Pulmonary artery endothelial cell (primary cell): ENCODE data around the gene FHL2. TPM values are rescaled to one million over a fixed set of nuclear protein-coding genes. Genes with fewer than 3 reads are reported as not detected.

Experiments
- DNase-seq: peaks from one replicate; pipeline ENCODE4 v3.0.0-alpha.2; 2011; ENCODE audit warnings: low read depth, low spot score
- total RNA-seq: library from RNA; depleted of rRNA; stranded (reverse); fragments of >200 nt; gene quantifications from 2 replicates; pipeline ENCODE4 v1.2.3, GENCODE V29; 2014

The FHL2 gene
- total RNA-seq, 1 donor from 2014 or later, result 169 TPM

DNA sequence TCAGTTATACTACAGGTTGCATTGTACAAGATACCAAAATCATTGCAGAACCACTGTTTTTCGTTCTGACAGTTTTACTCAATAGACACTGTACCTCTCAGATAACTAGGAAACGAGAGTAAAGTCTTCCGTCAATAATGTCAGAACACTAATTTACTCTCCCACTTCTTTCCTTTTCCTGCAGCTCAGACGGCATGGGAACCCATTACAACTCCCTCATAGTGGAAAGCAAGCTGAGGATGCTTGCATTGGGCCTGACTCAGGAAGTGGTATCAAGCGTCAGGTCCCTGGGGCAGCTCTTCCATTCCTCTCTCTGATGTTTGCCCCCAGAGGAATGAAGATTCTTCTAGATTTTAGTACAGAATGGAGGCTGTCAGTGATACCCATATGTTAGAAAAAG lies 23.9 kb upstream of the FHL2 start:
- DNase-seq, result no peak

DNA sequence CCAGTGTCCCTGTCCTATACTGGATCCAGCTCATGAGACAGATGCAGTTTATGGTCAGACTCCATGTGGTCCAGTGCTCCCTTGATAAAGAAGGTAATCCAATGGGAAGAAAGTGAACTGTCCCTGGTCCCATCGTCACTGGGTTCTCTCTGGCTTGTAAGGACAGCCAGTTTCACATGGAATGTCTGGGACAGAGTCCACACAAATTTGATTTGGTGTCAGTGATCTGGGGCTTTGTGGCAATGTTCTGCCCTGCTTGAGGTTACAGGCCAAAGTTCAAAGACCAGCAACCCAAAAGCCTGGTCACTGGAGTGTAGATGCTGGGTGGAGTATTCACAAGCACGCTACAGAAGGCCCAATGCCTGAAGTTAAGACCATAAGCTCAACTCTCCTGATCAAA lies 22.2 kb upstream of the FHL2 start:
- DNase-seq, result no peak

DNA sequence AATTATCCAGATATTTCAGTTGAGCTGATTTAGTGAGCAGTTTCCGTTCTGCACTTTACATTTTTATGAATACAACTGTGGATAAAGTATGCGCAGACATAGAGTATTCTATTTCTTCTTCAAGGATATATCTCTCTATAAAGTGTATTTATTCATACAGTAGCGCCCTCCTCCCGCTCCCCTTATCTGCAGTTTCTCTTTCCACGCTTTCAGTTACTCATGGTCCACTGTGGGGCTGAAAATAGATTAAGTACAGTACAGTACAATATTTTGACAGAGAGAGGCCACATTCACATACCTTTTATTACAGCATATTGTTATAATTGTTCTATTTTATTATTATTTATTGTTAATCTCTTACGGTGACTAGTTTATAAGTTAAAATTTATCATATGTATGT lies 19.7 kb upstream of the FHL2 start:
- no peak for DNase-seq

DNA sequence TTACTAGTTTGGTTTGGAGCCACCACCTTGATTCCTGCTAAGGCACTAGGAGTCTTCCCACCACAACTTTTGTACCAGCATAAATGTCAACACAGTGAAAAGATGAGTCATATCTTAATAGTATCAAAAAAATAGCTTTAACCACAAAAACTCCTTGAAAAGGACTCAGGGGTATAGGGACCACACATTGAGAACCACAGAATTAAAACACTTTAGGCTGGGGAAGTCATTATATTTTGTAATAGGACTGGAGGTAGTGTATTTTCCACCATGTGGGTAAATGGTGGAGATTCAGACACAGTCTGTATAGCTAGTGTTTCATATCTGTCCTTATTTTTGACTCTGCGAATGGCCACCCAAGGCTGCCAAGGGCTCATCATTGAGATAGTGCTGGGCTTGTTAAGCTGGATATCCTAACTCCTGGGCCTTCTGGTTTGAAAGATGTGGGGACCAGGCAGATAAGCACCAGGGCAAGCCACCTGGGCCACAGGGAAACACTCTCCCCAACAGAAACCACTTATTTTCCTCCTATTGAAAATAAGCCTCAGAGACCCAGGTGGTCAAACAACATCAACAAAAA lies 19.1 kb upstream of the FHL2 start:
- DNase-seq, result no peak

DNA sequence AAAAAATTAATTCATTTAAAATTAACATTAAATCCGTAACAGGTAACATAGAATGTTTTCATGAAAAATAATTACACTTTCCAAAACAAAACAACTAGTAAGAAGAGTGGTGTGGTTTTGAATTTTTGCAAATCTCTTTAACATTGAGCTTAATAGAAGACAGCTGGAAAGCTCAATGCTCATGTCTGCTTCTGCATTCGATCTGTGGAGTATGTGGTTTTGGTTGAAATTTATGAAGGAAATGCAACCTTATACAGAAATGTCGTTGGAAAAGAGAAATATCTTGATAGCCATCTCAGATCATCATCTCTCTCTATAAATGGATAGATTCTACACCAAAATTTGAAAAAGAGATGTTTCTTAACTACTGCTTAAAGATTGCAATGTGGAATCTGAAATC lies 17.3 kb upstream of the FHL2 start:
- DNase-seq, result no peak

DNA sequence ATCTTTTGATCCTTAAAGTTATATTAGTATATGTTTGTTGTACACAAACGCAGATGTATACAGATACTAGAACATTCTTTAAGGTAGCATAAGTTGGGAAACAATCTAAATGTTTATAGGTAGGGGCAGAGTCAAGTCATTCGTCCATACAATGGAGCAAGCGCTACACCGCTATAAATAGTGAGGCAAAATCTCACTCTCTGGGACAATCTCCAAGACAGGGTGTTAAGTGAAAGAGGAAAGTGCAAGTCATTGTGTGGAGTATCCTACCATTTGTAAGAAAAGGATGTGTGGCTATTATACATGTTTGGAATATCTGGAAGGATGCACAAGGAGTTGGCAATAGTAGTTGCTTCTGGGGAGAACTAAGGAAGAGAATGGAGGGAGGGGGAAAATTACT lies 16.2 kb upstream of the FHL2 start:
- no peak for DNase-seq

DNA sequence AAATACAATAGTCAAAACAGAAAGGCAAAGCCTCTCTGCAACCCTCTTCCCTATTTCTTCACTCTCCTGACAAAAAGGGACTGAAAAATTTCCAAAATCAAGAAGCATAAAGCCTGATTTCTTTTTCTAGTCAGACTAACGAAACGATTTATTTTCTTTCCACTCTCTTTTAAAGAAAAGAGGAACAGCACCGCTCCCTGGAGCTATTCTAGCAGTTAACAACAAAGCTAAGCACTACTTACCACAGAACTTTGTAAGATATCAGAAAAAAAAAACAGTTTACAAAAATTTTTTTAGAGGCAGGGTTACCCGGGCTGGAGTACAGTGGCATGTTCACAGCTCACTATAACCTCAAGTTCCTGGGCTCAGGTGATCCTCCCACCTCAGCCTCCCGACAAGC lies 14.4 kb upstream of the FHL2 start:
- DNase-seq, result no peak

DNA sequence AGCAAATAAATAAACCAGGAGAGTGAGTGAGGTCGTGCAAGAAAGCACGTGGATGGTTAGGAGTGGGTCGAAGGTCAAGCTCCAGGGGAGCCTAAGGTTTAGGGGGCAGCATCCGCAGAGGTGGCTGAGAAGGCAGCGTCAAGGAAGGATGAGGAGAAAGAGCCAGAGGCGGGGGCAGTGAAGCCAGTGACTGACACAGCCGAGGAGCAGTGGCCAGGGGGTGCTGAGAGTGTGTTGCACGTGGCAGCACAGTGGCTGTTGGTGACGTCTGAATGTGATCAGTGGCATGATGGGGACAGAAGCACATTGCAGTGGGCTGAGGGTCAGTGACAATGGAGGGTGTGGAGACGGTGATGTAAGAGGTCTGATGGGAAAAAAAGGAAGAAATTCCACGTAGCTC lies 13.7 kb upstream of the FHL2 start:
- DNase-seq, result no peak

DNA sequence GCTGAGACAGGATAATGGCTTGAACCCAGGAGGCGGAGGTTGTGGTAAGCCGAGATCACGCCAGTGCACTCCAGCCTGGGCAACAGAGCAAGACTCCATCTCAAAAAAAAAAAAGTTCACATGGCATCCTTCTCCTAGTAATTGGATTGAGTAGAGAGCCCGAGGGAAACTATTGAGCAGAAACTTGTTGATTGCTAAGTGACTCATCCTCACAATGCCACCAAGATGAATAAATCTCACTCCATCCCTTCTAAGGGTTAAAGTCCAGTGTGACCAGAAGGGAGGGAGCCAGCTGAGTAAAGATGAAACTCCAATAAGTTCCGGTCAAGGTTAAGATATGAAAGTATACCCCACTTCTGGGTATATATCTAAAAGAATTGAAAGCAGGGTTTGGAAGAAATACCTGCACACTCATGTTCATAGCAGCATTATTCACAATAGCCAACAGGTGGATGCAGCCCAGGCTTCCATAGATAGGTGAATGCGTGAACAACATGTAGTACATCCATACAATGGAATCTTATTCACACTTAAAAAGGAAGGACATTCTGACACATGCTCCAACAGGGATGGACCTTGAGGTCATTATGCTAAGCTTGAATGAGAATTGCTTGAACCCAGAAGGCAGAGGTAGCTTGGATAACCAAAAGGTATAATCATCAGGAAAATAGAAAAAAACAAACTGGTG lies 13.0 kb upstream of the FHL2 start:
- DNase-seq, result no peak

DNA sequence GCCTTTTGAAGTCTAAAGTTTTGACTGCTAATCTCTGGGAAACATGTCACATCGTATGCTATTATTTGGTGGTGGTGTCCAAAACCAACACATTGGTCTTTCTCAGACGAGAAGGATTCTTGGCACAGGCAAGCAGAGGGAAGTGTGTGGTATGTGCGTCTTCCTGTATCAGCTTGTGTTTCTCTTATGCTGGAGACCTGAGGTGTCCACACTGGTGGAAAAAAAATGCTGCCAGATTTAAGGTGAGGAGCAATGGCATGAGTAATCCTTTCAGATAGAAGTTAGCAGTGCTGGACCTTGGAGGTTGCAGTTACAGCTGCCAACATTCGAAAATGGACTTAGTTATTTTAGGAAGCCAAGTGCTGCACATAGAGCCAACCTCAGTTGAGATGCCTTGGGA lies 11.7 kb upstream of the FHL2 start:
- DNase-seq, result peak; percentile 78

DNA sequence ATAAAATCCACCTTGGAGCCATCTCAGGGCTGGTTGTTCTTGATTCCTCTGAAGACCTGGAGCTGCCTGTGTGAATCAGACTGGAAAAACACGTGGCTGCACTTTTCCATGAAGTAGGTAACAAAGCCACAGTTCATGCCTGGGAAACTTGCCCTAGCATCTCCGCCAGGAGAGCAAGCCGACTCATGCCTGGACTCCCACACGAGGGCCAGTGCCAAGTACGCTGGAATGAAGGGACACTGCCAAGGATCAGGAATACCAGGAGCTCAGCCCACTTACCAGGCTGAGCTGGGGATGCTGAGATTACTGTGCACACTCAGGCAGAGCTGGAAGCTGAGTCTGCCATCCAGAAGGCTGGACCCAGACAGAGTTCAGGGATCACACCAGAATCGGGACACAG lies 10.9 kb upstream of the FHL2 start:
- no peak for DNase-seq

DNA sequence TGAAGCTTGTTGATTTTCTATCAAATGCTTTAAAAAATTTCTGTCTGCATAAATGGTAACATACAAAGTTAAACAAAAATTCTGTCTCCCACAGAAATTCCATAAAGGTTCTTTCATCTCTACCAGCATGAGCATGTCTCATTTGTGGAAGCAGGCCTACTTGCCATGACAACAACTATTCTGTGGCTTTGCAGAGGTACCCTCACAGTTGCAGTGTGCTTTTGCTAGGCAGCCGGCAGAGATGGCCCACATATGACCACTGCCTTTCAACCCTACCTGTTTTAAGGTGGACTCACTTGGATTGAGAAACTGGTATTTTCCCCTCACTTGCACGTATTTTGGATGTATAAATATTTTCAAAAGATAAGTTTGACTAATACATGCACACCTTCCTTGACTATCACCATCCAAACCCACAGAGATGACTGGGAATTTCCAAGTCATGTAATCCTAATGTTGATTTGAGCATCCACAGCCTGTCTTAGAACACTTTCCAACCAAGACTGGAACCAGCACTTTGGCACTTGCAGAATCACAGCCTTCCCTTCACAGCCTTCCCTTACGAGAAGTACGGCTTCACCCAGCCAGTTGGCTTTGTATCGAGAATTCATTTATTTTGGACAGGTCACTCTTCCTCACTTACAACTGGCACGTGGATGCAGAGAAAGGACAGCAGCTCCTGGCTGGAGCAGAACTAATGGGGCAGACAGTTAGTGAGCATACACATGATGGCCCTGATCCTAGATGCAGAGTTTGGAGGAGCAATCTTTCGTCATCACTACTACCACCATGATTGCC lies 9.3 kb upstream of the FHL2 start:
- DNase-seq, result no peak

DNA sequence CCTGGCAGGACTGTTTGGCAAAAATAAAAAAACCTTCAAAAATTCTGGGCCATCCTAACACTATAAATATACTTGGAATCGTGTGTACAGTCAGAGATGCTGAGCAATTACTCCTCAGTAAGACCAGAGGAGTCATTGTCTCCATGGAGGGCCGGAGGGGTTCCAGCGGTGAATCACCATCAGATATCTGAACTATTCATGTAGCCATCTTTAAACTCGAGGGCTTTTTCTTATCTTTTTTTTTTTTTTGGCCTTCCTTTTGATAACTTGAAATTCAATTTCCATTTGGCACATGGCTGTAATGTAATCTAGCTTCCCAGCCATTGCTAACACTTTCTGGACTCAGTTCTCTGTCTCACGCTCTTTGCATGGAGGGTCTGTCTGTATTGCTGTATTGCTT lies 7.4 kb upstream of the FHL2 start:
- no peak for DNase-seq

DNA sequence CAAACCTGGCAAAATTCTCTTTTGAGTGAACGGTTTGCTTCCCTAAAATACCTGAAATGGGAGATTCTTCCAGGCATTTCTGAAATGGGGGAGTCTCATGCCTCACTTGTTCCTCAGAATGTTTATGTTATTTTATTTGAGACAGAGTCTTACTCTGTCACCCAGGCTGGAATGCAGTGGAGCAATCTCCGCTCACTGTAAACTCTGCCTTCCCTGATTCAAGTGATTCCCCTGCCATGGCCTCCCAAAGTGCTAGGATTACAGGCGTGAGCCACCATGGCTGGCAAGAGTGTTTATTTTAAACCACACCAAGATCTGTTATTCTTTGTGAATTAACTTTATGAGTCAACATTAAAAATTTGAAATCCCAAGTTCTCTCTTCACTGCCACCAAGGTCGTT lies 6.4 kb upstream of the FHL2 start:
- no peak for DNase-seq

DNA sequence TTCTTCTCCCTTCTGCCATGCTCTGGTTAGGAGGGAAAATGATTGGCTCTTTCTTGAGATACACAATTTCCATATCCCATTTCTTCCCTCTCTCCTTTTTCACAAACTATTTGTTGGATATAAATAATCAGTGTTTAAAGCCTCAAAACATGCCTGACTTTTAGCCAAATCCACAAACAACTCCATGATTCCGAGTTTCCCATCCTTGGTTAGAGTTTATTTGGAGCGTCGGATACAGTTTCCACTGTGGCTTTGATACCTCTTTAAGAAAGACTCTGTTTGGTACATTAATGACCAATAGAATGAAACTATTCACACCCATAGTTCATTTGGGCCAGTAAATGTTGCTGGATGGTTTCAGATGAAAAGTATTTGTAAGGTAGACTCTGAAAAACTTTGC lies 5.9 kb upstream of the FHL2 start:
- DNase-seq, result no peak

DNA sequence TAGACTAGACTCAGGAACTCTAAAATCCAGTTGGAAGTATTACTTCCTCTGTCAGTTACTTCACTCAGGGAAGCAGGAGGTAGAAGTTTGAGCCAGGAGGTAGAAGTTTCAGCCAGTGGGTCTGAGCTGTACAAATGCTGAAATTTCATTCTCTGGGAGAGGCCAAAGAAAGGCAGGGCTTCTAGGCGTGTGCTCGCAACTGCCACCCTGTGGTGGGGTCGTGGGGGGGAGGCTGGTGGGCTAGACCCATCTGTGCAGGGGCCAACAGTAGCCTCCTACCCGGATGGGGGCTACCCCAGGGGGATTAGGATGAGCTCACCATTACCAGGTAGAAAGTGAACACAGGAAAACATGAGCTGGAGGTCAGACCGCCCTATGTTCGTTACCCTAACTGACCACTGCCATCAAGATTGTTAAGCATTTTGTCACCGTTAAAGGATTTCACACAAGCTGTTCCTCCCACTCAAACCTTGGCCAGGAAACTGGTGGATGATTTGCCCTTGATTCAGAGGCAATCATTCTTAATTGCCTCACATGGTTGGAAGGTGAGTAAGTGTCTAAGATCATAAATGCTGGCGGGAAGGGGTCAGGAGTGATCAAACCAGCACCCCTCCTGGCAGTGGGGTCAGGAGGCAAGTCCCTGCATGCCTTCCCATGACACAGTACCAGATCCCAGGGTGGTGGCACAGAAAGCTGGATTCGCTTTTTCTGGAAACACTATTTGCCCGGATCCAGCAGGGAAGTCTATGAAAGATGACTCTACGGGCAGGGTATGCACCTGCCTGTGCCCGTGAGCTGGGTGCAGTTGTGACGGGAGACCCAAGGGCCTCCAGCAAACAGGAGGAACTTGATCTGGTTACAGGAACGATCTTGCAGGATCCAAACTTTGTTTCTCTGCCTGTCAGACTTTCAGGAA lies 5.2 kb upstream of the FHL2 start:
- DNase-seq, result no peak

DNA sequence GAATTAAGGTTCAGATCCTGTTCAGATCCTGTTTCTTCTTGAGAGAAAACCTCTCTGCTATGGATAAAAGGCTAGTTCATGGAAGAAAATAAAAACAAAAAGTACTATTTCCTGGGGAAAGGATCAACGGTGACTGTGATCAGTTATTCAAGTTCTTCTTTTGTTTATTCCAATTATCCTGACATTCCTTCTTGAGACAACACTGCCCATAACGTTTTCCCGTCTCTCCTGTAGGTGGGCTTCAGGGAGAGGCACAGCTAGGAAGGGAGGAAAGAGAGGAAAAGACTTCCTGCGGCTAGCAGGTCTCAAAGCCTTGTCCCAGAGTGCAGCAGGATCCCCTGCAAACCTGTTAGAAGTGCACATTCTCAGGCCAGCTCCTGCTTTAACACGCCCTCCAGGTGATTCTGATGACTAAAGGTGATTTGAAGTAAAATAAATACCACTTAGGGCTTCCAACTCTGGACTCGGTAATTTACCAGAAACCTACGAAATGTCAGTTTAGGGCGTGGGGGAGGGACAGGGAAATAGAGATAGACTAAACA lies 4.5 kb upstream of the FHL2 start:
- DNase-seq, result no peak

DNA sequence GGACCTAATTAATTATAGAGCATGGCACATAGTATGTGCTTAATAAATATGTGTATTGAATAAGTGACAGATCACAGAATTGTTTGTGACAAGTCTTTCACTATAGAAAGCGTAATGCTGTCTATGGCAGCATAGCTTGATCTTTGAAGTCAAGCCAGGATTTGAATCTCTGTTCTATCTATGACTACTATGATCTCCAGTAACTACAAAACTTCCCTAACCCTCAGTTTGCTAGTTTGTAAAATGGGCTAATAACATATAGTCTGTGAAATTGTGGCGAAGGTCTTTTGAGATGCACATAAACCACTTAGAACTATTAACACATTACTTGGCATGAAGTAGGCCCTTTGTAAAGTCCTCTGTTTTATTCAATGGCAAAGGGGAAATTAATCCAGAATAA lies 4.0 kb upstream of the FHL2 start:
- DNase-seq, result no peak

DNA sequence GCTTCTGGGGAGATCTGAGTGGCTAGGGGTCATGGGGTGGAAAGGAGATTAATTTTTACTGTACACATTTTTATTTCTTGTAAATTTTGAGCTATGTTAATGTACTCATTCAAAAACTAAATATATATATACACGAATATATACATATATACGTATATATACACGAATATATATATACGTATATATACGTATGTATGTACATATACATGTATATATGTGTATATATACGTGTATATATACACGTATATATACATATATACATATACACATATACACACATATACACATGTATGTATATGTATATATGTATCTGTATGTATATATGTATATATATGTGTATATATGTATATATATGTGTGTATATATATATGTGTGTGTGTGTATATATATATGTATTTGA lies 3.0 kb upstream of the FHL2 start:
- DNase-seq, result no peak

DNA sequence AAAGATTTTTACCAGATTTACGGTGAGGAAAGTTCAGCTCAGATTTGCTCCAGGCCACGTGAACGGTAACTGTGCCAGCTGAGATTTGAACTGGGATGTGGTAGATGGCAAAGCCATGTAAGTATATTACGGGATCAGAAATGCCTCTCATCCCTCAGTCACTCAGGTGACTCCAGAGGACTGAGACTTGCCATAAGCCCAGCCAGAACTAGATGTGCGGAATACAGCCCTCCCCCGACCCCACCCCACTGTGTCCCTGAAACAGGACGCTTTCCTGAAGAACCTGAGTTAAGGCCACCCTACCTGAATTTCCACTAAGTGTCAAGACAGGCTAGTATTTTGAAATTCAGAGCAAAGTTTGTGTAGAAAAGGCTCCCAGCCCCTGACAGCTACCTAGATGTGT lies 1.3 kb upstream of the FHL2 start:
- DNase-seq, result no peak

DNA sequence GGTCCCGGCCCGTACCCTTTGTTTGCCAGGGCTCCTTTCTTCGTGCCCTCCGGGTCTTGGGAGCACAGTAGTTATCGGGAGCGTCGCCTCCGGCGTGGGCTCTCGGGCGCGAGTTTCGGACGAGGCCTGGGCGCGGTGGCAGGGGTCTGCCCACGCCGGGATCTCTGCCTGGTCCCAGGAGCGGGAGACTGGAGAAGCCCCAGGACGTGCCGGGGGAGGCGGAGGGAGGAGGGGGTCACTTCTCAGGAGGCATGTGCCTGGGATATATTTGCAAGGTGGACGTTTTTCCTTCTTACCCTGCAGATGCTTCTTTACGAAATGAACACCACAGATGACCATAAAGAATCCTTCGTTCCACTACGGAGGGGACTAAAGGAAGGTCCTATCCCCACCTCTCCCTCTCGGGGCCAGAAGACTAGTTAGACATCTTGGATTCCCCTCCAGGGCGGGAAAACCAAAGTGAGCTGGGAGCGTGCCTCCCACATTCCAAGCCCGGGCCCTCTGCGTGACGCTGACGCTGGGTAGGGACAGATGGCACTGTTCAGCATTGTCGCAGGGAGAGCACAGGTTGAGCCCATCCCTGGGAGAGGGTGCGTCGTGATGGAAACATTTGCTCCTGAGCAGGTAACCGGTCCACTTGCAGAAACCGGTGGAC lies 483 bp upstream of the FHL2 start:
- DNase-seq, result no peak
